Measurements from ENCODE around the gene PSME1. TPM values are rescaled to one million over a fixed set of nuclear protein-coding genes. Genes with fewer than 3 reads are reported as not detected.

The PSME1 gene
- total RNA-seq, 1 donor from 2014 or later, result 32.7 TPM

DNA sequence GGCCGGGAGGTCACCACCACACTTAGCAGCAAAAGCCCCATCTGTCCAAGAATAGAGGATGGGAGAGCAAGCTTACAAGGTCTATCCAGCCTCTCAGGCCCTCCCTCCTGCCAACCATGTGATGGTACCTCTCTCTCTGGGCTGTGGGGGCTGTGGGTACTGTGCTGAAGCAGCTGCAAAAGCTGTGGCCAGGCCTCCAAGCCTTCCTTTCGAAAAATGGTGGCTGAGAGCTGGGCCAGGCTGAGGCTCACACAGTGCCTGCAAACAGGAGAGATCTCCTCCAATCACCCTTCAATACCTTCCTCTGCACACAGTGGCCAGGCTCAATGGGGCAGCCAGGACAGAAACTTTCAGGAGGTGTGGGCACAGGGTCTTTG lies 51.5 kb downstream of the PSME1 start:
- no peaks in the 10 kb centered on the region for H3K36me3 ChIP-seq
- H3K27ac ChIP-seq, result no peak overlapping the region
- no peak overlapping the region for H2AFZ ChIP-seq (replicated peaks)
- H3F3A ChIP-seq (ENCODE audit: low read depth), result peaks cover 19% of the 10 kb centered on the region
- Mint-ChIP-seq H3K4me1 (peaks cover 19% of the 10 kb centered on the region), H3K9me3 (no peaks in the 10 kb centered on the region), H3K36me3 (peaks cover 24% of the 10 kb centered on the region), H3K4me3 (peak overlapping the region; percentile 88), H3K27me3 (ENCODE audit: insufficient read depth, low read depth) (peaks cover 3% of the 10 kb centered on the region), H3K27ac (no peak overlapping the region)
- peak overlapping the region; percentile 87 for H3K4me2 ChIP-seq
- peak overlapping the region; percentile 40 for H3K9ac ChIP-seq
- DNase-seq (ENCODE audit: low spot score), result no peak
- TF ChIP-seq EZH2 (IDR thresholded peaks at IDR 0.05) (no peak), EZH2phosphoT487 (IDR thresholded peaks at IDR 0.05) (no peak)
- TF ChIP-seq, protein P1, sequence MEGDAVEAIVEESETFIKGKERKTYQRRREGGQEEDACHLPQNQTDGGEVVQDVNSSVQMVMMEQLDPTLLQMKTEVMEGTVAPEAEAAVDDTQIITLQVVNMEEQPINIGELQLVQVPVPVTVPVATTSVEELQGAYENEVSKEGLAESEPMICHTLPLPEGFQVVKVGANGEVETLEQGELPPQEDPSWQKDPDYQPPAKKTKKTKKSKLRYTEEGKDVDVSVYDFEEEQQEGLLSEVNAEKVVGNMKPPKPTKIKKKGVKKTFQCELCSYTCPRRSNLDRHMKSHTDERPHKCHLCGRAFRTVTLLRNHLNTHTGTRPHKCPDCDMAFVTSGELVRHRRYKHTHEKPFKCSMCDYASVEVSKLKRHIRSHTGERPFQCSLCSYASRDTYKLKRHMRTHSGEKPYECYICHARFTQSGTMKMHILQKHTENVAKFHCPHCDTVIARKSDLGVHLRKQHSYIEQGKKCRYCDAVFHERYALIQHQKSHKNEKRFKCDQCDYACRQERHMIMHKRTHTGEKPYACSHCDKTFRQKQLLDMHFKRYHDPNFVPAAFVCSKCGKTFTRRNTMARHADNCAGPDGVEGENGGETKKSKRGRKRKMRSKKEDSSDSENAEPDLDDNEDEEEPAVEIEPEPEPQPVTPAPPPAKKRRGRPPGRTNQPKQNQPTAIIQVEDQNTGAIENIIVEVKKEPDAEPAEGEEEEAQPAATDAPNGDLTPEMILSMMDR (IDR thresholded peaks at IDR 0.05), result no peak
- peaks cover 6% of the 10 kb centered on the region for H3K4me1 ChIP-seq
- H4K20me1 ChIP-seq (ENCODE audit: low read depth), result peaks cover 12% of the 10 kb centered on the region
- peaks cover 15% of the 10 kb centered on the region for H3K79me2 ChIP-seq (ENCODE audit: low read depth)
- H3K4me3 ChIP-seq, result peak overlapping the region; percentile 65
- no peaks in the 10 kb centered on the region for H3K9me3 ChIP-seq (ENCODE audit: low read depth)
- no peaks in the 10 kb centered on the region for H3K27me3 ChIP-seq

Small RNAs within 50 kb of the gene (microRNA-seq; reads per million reads assigned to microRNA genes)
- not detected for gene MIR7703

Small RNAs within 50 kb of the gene (small RNA-seq; reads per million reads assigned to genes)
- gene IPO4 (not detected), gene IRF9 (not detected), gene RNA5SP383 (not detected)

Other genes starting within 250 kb of the PSME1 start
- gene DHRS4, start 182.4 kb upstream of the PSME1 start, total RNA-seq (ENCODE audit: low replicate concordance), result 18.6 and 20.4 TPM in 2 replicates
- 3.6 and 7.4 TPM in 2 replicates for gene DHRS4L2, start 147.3 kb upstream of the PSME1 start, total RNA-seq (ENCODE audit: low replicate concordance)
- 0.77 and 1.4 TPM in 2 replicates for gene CARMIL3, start 84.2 kb upstream of the PSME1 start, total RNA-seq (ENCODE audit: low replicate concordance)
- gene CPNE6, start 64.6 kb upstream of the PSME1 start, total RNA-seq (ENCODE audit: low replicate concordance), result not detected in 2 replicates
- 11.1 and 26.6 TPM in 2 replicates for gene PCK2, start 41.9 kb upstream of the PSME1 start, total RNA-seq (ENCODE audit: low replicate concordance)
- gene DCAF11, start 21.4 kb upstream of the PSME1 start, total RNA-seq (ENCODE audit: low replicate concordance), result 66.5 and 83.8 TPM in 2 replicates
- 0.54 and 1.9 TPM in 2 replicates for gene NRL, start 21.2 kb upstream of the PSME1 start, total RNA-seq (ENCODE audit: low replicate concordance)
- 0.77 and 1.2 TPM in 2 replicates for gene FITM1, start 5.5 kb upstream of the PSME1 start, total RNA-seq (ENCODE audit: low replicate concordance)
- 14.0 and 23.8 TPM in 2 replicates for gene EMC9, start 5.4 kb downstream of the PSME1 start, total RNA-seq (ENCODE audit: low replicate concordance)
- gene PSME2, start 10.4 kb downstream of the PSME1 start, total RNA-seq (ENCODE audit: low replicate concordance), result 43.5 and 53.5 TPM in 2 replicates
- gene RNF31, start 11.3 kb downstream of the PSME1 start, total RNA-seq (ENCODE audit: low replicate concordance), result 28.8 and 38.3 TPM in 2 replicates
- 6.9 and 9.7 TPM in 2 replicates for gene IRF9, start 25.1 kb downstream of the PSME1 start, total RNA-seq (ENCODE audit: low replicate concordance)
- 34.6 and 59.8 TPM in 2 replicates for gene REC8, start 35.9 kb downstream of the PSME1 start, total RNA-seq (ENCODE audit: low replicate concordance)
- gene IPO4, start 52.6 kb downstream of the PSME1 start, total RNA-seq (ENCODE audit: low replicate concordance), result 15.9 and 35.5 TPM in 2 replicates
- 30.5 and 37.6 TPM in 2 replicates for gene TM9SF1, start 59.2 kb downstream of the PSME1 start, total RNA-seq (ENCODE audit: low replicate concordance)
- not detected in 2 replicates for gene TSSK4, start 69.5 kb downstream of the PSME1 start, total RNA-seq (ENCODE audit: low replicate concordance)
- gene CHMP4A, start 77.3 kb downstream of the PSME1 start, total RNA-seq (ENCODE audit: low replicate concordance), result 35.3 and 37.1 TPM in 2 replicates
- 18.3 and 20.1 TPM in 2 replicates for gene MDP1, start 79.9 kb downstream of the PSME1 start, total RNA-seq (ENCODE audit: low replicate concordance)
- 170 and 220 TPM in 2 replicates for gene NEDD8, start 96.2 kb downstream of the PSME1 start, total RNA-seq (ENCODE audit: low replicate concordance)
- 98.4 and 101 TPM in 2 replicates for gene GMPR2, start 96.7 kb downstream of the PSME1 start, total RNA-seq (ENCODE audit: low replicate concordance)
- gene TINF2, start 106.4 kb downstream of the PSME1 start, total RNA-seq (ENCODE audit: low replicate concordance), result 32.6 and 42.5 TPM in 2 replicates
- 2.6 and 4.9 TPM in 2 replicates for gene TGM1, start 127.0 kb downstream of the PSME1 start, total RNA-seq (ENCODE audit: low replicate concordance)
- gene RABGGTA, start 135.4 kb downstream of the PSME1 start, total RNA-seq (ENCODE audit: low replicate concordance), result 7.1 and 22.9 TPM in 2 replicates
- gene DHRS1, start 163.6 kb downstream of the PSME1 start, total RNA-seq (ENCODE audit: low replicate concordance), result 19.7 and 27.4 TPM in 2 replicates
- 14.8 and 24.7 TPM in 2 replicates for gene NOP9, start 163.7 kb downstream of the PSME1 start, total RNA-seq (ENCODE audit: low replicate concordance)
- gene CIDEB, start 171.8 kb downstream of the PSME1 start, total RNA-seq (ENCODE audit: low replicate concordance), result 0.12 TPM in 1 of 2 replicates, not detected in the other
- 1.8 and 9.0 TPM in 2 replicates for gene LTB4R2, start 173.9 kb downstream of the PSME1 start, total RNA-seq (ENCODE audit: low replicate concordance)
- 1.9 and 4.6 TPM in 2 replicates for gene LTB4R, start 175.3 kb downstream of the PSME1 start, total RNA-seq (ENCODE audit: low replicate concordance)
- not detected in 2 replicates for gene ADCY4, start 198.9 kb downstream of the PSME1 start, total RNA-seq (ENCODE audit: low replicate concordance)
- gene RIPK3, start 203.8 kb downstream of the PSME1 start, total RNA-seq (ENCODE audit: low replicate concordance), result not detected in 2 replicates
- 38.2 and 95.3 TPM in 2 replicates for gene NFATC4, start 232.0 kb downstream of the PSME1 start, total RNA-seq (ENCODE audit: low replicate concordance)